Cerebellar nuclear complex (tissue), 1 donor: ENCODE measurements around the gene TMIGD3.

ENCODE experiments used
- DNase-seq, 2 experiments: peaks; one replicate each; lab custom pipeline; 2025; lab: John Stamatoyannopoulos, UW

The TMIGD3 gene

DNA sequence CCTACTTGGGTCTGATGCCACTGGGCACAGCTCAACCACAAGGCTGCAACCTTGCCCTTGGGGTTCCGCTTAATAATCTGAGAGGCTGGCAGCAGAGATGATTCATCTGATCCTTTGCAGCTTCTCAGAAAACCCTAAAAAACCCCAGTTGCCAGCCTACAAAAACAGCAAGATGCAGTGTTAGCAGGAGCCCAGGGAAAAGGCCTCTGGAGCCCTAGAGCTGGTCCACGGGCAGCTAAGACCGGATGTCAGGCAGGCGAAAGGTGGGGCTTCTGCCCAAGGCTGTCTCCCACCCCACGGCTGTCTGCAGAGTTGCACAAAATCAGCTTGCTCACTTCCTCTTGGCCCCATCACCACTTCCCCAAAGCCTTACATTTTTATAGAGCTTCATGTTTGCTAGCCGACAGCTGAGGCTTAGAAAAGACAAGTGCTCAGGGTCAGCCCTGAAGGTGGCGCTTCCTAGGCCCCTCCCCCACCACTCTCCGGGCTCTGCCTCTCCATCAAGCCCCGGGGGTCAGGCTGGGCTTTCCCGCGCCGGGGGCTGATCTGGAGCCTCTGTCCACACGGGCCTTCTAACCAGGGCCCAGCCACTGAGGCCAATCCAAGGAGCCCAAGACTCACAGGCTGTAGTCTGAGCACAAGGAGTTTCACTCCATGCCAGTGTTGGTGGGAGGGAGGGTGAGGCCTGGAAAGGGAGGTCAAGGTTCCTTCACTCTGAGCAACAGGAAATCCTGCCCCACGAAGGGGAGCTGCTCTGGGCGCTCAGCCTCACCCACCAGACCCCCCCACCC lies 4.2 kb upstream of the TMIGD3 start:
- DNase-seq, result no peak

DNA sequence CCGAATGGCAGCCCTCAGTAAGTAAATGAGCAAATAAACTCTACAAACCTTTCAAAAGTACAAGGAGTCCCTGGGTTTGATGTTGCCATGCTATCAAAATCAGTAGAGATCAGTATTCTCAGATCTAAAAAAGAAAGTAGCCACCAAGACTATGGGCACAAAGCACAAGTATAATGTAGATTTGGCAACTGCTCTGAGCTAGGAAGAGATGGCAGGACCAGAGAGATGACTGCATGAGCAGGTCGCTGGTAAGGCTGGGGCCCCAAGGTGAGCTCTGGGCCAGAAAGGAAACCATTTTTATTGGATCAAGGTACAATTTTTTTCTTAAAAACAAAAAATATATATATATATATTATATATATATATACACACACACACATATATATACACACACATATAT lies 3.1 kb upstream of the TMIGD3 start:
- DNase-seq, result no peak

- no peak for DNase-seq
These were observed 2.2 kb upstream of the TMIGD3 start for GRCh38 chr1:111505641-111506119.

DNA sequence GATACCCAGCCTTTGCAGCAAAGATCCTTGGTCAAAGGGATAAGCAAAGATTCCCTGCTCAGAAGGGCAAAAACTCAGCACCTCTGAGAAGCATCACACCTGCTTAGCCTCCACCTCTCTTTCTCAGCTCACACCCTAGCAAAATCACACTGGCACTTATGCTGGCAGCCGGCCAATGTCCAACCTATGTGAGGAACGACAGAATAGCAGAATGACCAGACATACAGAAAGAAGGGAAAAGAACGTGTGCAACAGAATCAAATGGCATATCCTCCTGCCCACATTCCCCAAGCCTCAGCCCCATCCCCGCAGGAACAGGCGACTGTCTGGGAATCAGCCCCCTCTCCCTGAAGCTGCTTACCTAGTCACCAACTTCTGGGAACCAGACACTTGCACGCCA lies 664 bp upstream of the TMIGD3 start:
- DNase-seq, result no peak

GRCh38 chr1:111501645-111502044 lies 1.8 kb downstream of the TMIGD3 start:
- DNase-seq, result no peak

GRCh38 chr1:111499026-111499785 lies 4.2 kb downstream of the TMIGD3 start:
- no peak for DNase-seq

GRCh38 chr1:111497592-111497991 lies 5.8 kb downstream of the TMIGD3 start:
- DNase-seq, result no peak

DNA sequence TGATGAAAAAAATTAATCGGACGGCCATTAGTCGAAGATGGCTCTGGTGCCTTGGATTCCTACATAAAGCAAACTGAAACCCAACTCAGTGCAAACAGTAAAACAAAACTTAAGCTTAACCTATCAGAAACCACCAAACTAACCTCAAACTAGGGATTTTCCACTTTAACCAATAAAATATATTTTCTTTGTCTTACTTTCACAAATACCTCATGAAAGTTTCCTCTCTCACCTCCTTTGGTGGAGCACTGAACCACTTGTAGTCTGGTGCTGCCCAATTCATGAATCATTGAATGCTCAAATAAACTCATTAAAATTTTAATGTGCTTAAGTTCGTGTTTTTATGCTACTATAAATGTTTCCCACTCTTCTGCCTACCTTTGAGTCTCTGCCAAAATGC lies 7.0 kb downstream of the TMIGD3 start:
- DNase-seq, result no peak

- no peak for DNase-seq
These were observed 12.4 kb downstream of the TMIGD3 start for GRCh38 chr1:111491070-111491469.

- DNase-seq, result no peak
These were observed 13.2 kb downstream of the TMIGD3 start for GRCh38 chr1:111490220-111490619.

- DNase-seq, result no peak
These were observed 13.8 kb downstream of the TMIGD3 start for GRCh38 chr1:111489604-111490003.

DNA sequence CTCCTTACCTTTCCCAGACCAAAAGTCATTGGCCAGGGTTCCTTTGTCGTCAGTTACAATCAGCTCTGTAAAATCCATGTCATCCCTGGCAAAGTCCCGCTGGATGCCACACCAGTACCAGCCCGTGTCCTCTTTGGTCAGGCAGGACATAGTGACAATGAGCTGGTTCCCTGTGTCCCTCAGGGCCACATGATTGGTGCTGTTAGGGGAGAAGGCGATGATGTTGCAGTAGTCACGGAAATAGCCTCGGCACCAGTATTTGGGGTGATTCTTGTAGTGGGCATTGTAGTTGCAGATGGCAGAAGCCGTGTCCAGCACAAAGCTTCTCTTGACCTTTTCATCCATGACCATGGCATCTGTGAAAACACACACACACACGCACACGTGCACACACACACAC lies 14.8 kb downstream of the TMIGD3 start:
- DNase-seq, result no peak

DNA sequence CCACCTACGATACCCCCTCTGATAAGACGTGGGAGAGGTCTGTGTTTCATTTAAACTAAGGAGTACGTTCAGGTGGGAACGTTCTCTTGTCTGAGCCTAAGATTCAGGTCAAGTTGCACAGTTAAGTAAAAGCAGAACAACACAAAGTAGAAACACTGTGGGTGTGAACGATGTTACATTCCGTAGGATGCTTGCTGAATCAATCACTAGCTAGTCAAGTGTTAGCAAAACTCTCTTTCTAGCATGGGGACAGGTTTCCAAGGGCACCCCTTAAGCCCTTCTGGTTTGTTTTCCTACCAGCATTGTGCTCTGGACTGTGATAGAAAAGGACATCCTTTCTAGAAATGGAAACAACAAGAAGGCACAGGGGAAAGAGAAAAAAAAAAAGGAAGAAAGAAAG lies 16.3 kb downstream of the TMIGD3 start:
- DNase-seq, result no peak

DNA sequence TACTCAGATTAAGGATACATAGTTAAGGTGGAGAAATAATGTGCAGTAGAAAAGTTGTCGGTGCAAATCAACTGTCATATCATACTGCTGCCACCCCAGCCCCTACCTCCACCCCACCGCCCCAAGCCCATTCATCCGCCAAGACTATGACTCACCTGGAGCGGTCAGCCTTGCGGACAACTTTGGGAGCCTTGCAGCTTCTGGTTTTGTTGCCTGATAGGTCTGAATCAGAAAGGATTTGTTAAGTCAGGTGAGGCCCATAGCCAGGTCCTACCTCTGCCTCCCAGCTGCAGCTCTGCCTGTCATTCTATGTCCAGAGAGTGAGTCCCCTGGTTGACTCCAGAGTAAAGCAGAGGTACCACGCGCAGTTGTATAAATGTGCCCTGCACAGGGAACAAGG lies 17.0 kb downstream of the TMIGD3 start:
- DNase-seq, result no peak

GRCh38 chr1:111484391-111485026 lies 18.9 kb downstream of the TMIGD3 start:
- no peak for DNase-seq

DNA sequence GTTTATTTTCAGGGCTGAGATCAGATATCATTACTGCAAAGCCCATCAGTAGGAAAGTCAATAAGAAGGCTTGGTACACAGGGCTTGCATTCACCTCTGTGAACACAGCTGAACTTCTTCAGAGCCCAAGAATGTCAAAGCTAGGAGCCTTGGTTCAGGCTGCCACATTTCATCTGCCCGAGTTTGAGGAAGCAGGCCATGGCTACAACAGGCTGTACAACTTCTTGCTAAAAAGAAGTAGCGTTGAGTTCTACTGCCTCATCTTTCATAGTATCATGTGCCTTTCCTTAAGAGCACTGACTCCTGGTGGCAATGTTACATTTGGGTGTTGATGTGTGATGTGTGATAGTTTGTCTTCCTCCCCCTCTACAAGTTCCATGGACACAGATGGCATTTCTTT lies 19.6 kb downstream of the TMIGD3 start:
- no peak for DNase-seq

- no peak for DNase-seq
These were observed 20.3 kb downstream of the TMIGD3 start for GRCh38 chr1:111483166-111483565.

GRCh38 chr1:111481387-111482221 lies 21.8 kb downstream of the TMIGD3 start:
- DNase-seq, result no peak

DNA sequence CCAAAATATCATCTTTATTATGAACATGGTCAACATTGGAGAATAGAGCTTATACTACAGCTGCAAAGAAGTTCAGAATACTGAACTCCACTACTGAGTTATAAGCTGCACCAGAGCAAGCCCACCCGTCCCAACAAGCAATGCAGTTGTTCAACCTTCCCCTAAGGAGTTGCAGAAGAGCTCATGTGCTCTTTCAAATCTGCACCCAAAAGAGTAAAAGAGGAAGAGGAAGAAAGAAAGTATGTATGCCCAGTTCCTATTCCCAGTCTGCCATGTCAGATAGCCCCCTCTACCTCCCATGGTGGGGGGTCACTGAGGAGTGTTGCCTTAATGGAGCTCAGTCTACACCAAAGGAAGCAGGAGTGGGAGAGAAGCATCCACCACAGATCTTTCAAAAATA lies 22.8 kb downstream of the TMIGD3 start:
- no peak for DNase-seq

DNA sequence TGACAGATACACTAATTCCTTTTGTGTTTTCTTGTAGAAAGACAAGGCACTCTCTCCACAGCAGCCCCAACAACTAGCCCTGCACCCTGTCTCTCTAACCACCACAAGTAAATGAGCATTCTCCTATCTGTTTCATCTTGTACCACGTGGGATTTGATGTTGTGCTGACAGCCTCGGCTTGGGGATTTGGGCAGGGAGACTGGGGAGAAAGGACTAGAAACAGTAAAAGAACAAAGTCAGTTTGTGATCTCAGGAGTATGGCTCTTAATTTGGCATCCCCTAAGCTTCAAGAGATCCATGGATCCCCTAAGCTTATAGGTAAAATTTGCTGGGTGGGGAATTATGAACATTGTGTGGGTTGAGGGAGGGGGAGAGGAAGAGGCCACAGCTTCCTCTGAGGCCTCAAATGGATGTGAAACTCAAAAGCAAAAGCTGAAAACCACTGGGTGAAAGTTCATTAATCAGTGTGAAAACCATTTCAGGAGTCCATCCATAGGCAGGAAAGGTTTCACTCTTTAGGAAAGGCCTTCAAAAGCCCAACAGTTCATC lies 26.6 kb downstream of the TMIGD3 start:
- DNase-seq, result no peak

DNA sequence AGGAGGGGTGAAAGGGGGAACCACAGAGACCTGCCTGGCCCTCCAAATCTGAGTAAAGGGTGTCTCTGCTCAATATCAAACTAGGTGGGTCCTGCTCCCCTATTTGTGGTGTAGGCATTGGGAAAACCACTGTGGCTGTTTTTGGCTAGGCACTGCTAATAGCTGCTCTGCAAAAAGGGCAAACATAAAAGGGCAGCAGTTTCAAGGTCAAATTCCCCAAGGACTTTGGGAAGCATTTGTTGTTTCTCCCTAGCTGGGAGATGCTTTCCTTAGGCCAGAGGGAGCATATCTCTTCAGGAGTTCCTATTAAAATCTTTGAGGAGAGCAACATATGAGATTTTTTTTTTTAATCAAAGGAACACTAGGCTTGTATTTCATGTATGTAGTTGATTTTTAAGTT lies 27.2 kb downstream of the TMIGD3 start:
- no peak for DNase-seq

- no peak for DNase-seq
These were observed 27.7 kb downstream of the TMIGD3 start for GRCh38 chr1:111475701-111476100.
